ENCODE measurements around the gene DNAH2. TPM values are rescaled to one million over a fixed set of nuclear protein-coding genes. Genes with fewer than 3 reads are reported as not detected.

The DNAH2 gene
- total and polyA plus RNA-seq, 2 of the 13 experiments (the other 11 are each of a cell fraction or from before 2014, with no cell fraction given) = not detected

GRCh38 chr17:7836596-7837407 is 119.3 kb downstream of the DNAH2 start (continued):
- TF ChIP-seq, protein P1, sequence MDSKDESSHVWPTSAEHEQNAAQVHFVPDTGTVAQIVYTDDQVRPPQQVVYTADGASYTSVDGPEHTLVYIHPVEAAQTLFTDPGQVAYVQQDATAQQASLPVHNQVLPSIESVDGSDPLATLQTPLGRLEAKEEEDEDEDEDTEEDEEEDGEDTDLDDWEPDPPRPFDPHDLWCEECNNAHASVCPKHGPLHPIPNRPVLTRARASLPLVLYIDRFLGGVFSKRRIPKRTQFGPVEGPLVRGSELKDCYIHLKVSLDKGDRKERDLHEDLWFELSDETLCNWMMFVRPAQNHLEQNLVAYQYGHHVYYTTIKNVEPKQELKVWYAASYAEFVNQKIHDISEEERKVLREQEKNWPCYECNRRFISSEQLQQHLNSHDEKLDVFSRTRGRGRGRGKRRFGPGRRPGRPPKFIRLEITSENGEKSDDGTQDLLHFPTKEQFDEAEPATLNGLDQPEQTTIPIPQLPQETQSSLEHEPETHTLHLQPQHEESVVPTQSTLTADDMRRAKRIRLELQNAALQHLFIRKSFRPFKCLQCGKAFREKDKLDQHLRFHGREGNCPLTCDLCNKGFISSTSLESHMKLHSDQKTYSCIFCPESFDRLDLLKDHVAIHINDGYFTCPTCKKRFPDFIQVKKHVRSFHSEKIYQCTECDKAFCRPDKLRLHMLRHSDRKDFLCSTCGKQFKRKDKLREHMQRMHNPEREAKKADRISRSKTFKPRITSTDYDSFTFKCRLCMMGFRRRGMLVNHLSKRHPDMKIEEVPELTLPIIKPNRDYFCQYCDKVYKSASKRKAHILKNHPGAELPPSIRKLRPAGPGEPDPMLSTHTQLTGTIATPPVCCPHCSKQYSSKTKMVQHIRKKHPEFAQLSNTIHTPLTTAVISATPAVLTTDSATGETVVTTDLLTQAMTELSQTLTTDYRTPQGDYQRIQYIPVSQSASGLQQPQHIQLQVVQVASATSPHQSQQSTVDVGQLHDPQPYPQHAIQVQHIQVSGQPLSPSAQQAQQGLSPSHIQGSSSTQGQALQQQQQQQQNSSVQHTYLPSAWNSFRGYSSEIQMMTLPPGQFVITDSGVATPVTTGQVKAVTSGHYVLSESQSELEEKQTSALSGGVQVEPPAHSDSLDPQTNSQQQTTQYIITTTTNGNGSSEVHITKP (CRISPR knock-in tag; IDR thresholded peaks at IDR 0.05; ENCODE audit: low read depth) = peak; percentile 94
- TF ChIP-seq MXD4 (CRISPR knock-in tag; IDR thresholded peaks at IDR 0.05) = no peak; the same call in none of the 2 replicates
- peak; percentile 14; the same call in 1 of the 2 replicates for TF ChIP-seq SMC3 (IDR thresholded peaks at IDR 0.05; ENCODE audit: low read length)
- TF ChIP-seq CBFB (CRISPR knock-in tag; IDR thresholded peaks at IDR 0.05) = peak; percentile 88
- no peak for TF ChIP-seq E2F2 (CRISPR knock-in tag; IDR thresholded peaks at IDR 0.05; ENCODE audit: borderline replicate concordance)
- no peak for TF ChIP-seq CHCHD3 (CRISPR knock-in tag; IDR thresholded peaks at IDR 0.05)
- TF ChIP-seq HOXD1 (CRISPR knock-in tag; IDR thresholded peaks at IDR 0.05) = 0 out of 2 replicates have a peak, but pooled peaks have one; percentile 79
- TF ChIP-seq LRRFIP1 (CRISPR knock-in tag; conservative IDR thresholded peaks at IDR 0.05) = no peak
- no peak for TF ChIP-seq ZNF354B (CRISPR knock-in tag; IDR thresholded peaks at IDR 0.05)
- peak; percentile 75; the same call in 1 of the 2 replicates for TF ChIP-seq MIER2 (CRISPR knock-in tag; IDR thresholded peaks at IDR 0.05)
- TF ChIP-seq, protein P2, sequence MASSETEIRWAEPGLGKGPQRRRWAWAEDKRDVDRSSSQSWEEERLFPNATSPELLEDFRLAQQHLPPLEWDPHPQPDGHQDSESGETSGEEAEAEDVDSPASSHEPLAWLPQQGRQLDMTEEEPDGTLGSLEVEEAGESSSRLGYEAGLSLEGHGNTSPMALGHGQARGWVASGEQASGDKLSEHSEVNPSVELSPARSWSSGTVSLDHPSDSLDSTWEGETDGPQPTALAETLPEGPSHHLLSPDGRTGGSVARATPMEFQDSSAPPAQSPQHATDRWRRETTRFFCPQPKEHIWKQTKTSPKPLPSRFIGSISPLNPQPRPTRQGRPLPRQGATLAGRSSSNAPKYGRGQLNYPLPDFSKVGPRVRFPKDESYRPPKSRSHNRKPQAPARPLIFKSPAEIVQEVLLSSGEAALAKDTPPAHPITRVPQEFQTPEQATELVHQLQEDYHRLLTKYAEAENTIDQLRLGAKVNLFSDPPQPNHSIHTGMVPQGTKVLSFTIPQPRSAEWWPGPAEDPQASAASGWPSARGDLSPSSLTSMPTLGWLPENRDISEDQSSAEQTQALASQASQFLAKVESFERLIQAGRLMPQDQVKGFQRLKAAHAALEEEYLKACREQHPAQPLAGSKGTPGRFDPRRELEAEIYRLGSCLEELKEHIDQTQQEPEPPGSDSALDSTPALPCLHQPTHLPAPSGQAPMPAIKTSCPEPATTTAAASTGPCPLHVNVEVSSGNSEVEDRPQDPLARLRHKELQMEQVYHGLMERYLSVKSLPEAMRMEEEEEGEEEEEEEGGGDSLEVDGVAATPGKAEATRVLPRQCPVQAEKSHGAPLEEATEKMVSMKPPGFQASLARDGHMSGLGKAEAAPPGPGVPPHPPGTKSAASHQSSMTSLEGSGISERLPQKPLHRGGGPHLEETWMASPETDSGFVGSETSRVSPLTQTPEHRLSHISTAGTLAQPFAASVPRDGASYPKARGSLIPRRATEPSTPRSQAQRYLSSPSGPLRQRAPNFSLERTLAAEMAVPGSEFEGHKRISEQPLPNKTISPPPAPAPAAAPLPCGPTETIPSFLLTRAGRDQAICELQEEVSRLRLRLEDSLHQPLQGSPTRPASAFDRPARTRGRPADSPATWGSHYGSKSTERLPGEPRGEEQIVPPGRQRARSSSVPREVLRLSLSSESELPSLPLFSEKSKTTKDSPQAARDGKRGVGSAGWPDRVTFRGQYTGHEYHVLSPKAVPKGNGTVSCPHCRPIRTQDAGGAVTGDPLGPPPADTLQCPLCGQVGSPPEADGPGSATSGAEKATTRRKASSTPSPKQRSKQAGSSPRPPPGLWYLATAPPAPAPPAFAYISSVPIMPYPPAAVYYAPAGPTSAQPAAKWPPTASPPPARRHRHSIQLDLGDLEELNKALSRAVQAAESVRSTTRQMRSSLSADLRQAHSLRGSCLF (CRISPR knock-in tag; IDR thresholded peaks at IDR 0.05; ENCODE audit: borderline replicate concordance) = no peak
- no peak for TF ChIP-seq MBD4 (IDR thresholded peaks at IDR 0.05; ENCODE audit: borderline replicate concordance, low read length)
- peak; percentile 89 for TF ChIP-seq ZNF564 (CRISPR knock-in tag; IDR thresholded peaks at IDR 0.05)
- TF ChIP-seq ZNF549 (CRISPR knock-in tag; IDR thresholded peaks at IDR 0.05) = no peak
- TF ChIP-seq KDM5A (IDR thresholded peaks at IDR 0.05; ENCODE audit: borderline replicate concordance, low read length) = 0 out of 2 replicates have a peak, but pooled peaks have one; percentile 29
- TF ChIP-seq RARG (CRISPR knock-in tag; IDR thresholded peaks at IDR 0.05; ENCODE audit: low read depth) = no peak; the same call in 1 of the 2 replicates
- no peak for TF ChIP-seq CHD4 (IDR thresholded peaks at IDR 0.05; ENCODE audit: borderline replicate concordance, low read length)
